GM23338 (cell line): ENCODE results near the gene KIRREL3.

Experiments
- CTCF ChIP-seq, 2 experiments: fragments of 200-600 bp in 1 of 2; sonication (generic) in 1 of 2; conservative IDR thresholded peaks; 2 replicates each; pipeline versions ENCODE4 v1.5.1 to v1.6.1; 2016 to 2017; ENCODE audit warnings: antibody characterized with exemption in 2 of 2, low read depth in 2 of 2, mild to moderate bottlenecking in 2 of 2, moderate library complexity in 1 of 2
- EZH2 ChIP-seq: fragments of 200-600 bp; sonication (generic); IDR thresholded peaks from one replicate; pipeline ENCODE4 v1.8.0; 2017; ENCODE audit warnings: antibody characterized with exemption, mild to moderate bottlenecking, low read depth; ENCODE audit not compliant: unreplicated experiment
- EZH2phosphoT487 ChIP-seq: fragments of 200-600 bp; sonication (generic); IDR thresholded peaks from one replicate; pipeline ENCODE4 v1.8.1; 2018; ENCODE audit warnings: antibody characterized with exemption; ENCODE audit not compliant: unreplicated experiment
- JUNB ChIP-seq: IDR thresholded peaks from one replicate; pipeline ENCODE4 v1.6.1; 2016; ENCODE audit warnings: antibody characterized with exemption; ENCODE audit not compliant: unreplicated experiment
- POLR2AphosphoS5 ChIP-seq: IDR thresholded peaks from 2 replicates; pipeline ENCODE4 v1.6.1; 2016; ENCODE audit warnings: antibody characterized with exemption, low read depth

GRCh38 chr11:126710804-126711399, 289.7 kb downstream of the KIRREL3 start:
- TF ChIP-seq CTCF (conservative IDR thresholded peaks at IDR 0.05; ENCODE audit: low read depth in 2 of 2) (no peak), POLR2AphosphoS5 (no peak), EZH2 (no peak), EZH2phosphoT487 (no peak), JUNB (no peak)
